SU-DHL-6 (cell line): ENCODE measurements around the gene PLSCR4.

Experiments used
- EZH2phosphoT487 ChIP-seq: fragments of 200-600 bp; sonication (generic), shearing (Covaris generic); conservative IDR thresholded peaks from 2 replicates; pipeline ENCODE4 v1.6.1; 2018; ENCODE audit warnings: mild to moderate bottlenecking, antibody characterized with exemption, low read length, moderate library complexity, mixed read lengths
- TF ChIP-seq, protein P1 (sequence below): fragments of 200-600 bp; sonication (generic); IDR thresholded peaks from one replicate; pipeline ENCODE4 v1.5.1; 2017; ENCODE audit warnings: antibody characterized with exemption, mild to moderate bottlenecking, low read length, moderate library complexity; ENCODE audit not compliant: insufficient read depth, poor library complexity, severe bottlenecking

DNA sequence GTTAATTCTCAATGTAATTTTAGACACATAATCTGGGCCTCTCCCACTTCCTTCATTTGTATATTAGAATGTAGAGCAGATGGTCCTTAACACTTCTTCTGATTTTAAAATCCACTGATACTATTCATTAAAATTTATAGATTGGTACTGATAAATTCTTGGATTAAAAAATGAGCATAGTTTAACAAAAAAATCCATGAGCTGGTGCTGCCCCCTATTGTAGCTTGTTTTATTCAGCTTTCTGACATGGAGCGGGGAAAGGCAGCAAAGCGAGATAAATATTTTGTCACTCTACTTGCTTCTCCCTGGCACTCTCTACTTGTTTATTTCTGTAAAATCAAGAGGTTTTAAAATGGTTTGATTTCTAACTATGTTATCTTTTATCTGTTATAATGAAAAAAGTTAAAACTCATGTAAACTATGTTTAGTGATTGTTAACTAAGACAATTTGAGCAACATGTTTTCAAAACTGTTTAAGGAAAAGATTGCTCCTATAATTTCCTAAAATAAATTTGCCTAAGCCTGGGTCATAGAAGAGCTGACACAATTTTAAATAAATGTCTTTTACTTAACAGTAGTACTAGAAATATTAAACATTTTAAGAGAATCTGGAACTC, 63.5 kb downstream of the PLSCR4 start:
- TF ChIP-seq, protein P1, sequence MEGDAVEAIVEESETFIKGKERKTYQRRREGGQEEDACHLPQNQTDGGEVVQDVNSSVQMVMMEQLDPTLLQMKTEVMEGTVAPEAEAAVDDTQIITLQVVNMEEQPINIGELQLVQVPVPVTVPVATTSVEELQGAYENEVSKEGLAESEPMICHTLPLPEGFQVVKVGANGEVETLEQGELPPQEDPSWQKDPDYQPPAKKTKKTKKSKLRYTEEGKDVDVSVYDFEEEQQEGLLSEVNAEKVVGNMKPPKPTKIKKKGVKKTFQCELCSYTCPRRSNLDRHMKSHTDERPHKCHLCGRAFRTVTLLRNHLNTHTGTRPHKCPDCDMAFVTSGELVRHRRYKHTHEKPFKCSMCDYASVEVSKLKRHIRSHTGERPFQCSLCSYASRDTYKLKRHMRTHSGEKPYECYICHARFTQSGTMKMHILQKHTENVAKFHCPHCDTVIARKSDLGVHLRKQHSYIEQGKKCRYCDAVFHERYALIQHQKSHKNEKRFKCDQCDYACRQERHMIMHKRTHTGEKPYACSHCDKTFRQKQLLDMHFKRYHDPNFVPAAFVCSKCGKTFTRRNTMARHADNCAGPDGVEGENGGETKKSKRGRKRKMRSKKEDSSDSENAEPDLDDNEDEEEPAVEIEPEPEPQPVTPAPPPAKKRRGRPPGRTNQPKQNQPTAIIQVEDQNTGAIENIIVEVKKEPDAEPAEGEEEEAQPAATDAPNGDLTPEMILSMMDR = peak; percentile 18
- TF ChIP-seq EZH2phosphoT487 = no peak
